ENCODE measurements around the gene KANSL1L.

DNA sequence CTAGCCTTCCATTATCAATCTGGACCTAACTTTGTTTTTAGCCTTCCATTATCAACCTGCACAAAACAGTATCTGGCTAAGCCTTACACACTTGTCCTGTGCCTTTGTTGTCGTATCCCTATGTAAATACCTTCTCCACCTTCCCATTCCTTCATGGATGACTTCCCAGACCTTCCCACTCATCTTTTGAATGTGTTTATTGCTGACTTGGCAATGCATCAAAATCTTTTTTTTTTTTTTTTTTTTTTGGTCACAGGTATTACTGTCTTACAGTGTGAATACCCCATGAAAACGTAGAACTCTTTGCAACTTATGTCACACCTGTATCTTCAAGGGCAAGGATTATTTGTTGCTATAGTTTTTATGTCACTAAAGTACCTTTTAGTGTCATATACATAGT, 143.0 kb downstream of the KANSL1L start:
- no peak for TF ChIP-seq EZH2phosphoT487 (IDR thresholded peaks at IDR 0.05; ENCODE audit: insufficient read depth, low read depth)
- TF ChIP-seq EZH2 (IDR thresholded peaks at IDR 0.05; ENCODE audit: insufficient read depth, poor library complexity, severe bottlenecking): no peak

Measured in GM23248 (cell line).